Tibial nerve (tissue), 4 donors: ENCODE measurements around the gene GSC.

Source experiments
- EP300 ChIP-seq, 2 donors: sonication (generic); formaldehyde crosslinking; IDR thresholded peaks; one replicate each; pipeline ENCODE4 v1.6.1; 2017; ENCODE audit warnings: antibody characterized with exemption in 2 of 2, mild to moderate bottlenecking in 1 of 2
- POLR2A ChIP-seq, 2 donors: fragments of 450-650 bp; IDR thresholded peaks; one replicate each; pipeline ENCODE4 v1.6.1; 2017; ENCODE audit warnings: antibody characterized with exemption in 2 of 2, mild to moderate bottlenecking in 2 of 2, moderate library complexity in 2 of 2
- TF ChIP-seq, protein P1 (sequence below), 5 experiments: fragments of 200-600 bp in 3 of 5; fragments of 450-650 bp in 2 of 5; sonication (generic) in 3 of 5; IDR thresholded peaks; one replicate each; pipeline ENCODE4 v1.5.1; 2016 to 2019; ENCODE audit warnings: antibody characterized with exemption in 5 of 5, mild to moderate bottlenecking in 3 of 5, moderate library complexity in 2 of 5

GRCh38 chr14:94816113-94816512 lies 46.2 kb upstream of the GSC start:
- TF ChIP-seq POLR2A (IDR thresholded peaks at IDR 0.05) (no peak), EP300 (IDR thresholded peaks at IDR 0.05) (no peak)
- TF ChIP-seq, protein P1, sequence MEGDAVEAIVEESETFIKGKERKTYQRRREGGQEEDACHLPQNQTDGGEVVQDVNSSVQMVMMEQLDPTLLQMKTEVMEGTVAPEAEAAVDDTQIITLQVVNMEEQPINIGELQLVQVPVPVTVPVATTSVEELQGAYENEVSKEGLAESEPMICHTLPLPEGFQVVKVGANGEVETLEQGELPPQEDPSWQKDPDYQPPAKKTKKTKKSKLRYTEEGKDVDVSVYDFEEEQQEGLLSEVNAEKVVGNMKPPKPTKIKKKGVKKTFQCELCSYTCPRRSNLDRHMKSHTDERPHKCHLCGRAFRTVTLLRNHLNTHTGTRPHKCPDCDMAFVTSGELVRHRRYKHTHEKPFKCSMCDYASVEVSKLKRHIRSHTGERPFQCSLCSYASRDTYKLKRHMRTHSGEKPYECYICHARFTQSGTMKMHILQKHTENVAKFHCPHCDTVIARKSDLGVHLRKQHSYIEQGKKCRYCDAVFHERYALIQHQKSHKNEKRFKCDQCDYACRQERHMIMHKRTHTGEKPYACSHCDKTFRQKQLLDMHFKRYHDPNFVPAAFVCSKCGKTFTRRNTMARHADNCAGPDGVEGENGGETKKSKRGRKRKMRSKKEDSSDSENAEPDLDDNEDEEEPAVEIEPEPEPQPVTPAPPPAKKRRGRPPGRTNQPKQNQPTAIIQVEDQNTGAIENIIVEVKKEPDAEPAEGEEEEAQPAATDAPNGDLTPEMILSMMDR (IDR thresholded peaks at IDR 0.05) = no peak
